ENCODE results near the gene TANGO2.
A peak's percentile ranks its signal among the peaks of the same experiment; 100 is the strongest.

TANGO2 gene

GRCh38 chr22:20109411-20110358, 88.8 kb downstream of the TANGO2 start:
- DNase-seq, result no peak

GRCh38 chr22:20110359-20110985, 89.6 kb downstream of the TANGO2 start:
- DNase-seq, result no peak

GRCh38 chr22:20111045-20111688, 90.3 kb downstream of the TANGO2 start:
- DNase-seq, result peak; percentile 40

GRCh38 chr22:20111689-20112622, 91.0 kb downstream of the TANGO2 start:
- no peak for DNase-seq

- no peak for DNase-seq
Observed at GRCh38 chr22:20112623-20113511, 92.0 kb downstream of the TANGO2 start.

- no peak for DNase-seq
Observed at GRCh38 chr22:20113551-20114310, 92.8 kb downstream of the TANGO2 start.

GRCh38 chr22:20114506-20115475, 93.9 kb downstream of the TANGO2 start:
- no peak for DNase-seq

GRCh38 chr22:20115691-20116375, 94.9 kb downstream of the TANGO2 start, which contains the start of gene RANBP1:
RANBP1 (plus strand) TSS chr22:20116104; CDS start chr22:20116185, 81 bp downstream.
- no peak for DNase-seq

GRCh38 chr22:20116376-20116950, 95.6 kb downstream of the TANGO2 start:
- DNase-seq, result no peak

Data from CD4-positive, alpha-beta T cell treated with Interleukin-17A for 4 hours (primary cell).